Measurements from ENCODE around the gene TRIM51G.
"Not testable (repeated sequence)": the region's sequence is repeated elsewhere in the genome, so short reads cannot be mapped to it uniquely, and the experiment has no call there.

Gene TRIM51G

GRCh38 chr11:48983785-48984184 is at the start of gene TRIM51G:
TSS of gene TRIM51G (minus strand) at chr11:48983885. CDS start at chr11:48981695, 2,190 bp downstream.
- DNase-seq (ENCODE audit: extremely low read depth in 1 of 2, low read depth in 1 of 2), result not testable (repeated sequence)

DNA sequence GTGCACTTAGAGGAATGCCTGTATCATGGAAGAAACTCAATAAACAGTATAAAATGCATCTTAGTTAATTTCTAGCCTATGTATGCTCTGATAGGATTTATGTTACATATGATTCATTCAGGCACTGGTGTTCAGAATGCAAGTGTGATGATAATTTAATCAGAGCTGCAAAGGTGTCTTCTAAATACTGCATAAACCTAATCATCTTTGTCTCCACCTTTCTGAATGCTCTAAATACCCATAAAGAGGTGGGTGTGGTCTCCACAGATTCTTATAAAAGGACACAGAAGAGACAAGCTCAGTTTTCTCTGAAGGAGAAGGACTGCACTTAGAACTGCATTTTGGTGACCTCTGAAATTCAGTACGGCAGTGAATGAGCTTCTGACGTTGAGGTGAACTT is 44.8 kb upstream of the TRIM51G start, which contains the start of gene TRIM49B:
Gene TRIM49B (plus strand): TSS at position 301 of the 400 bp plus-strand sequence. CDS start 2,777 bp downstream, outside the sequence.
- DNase-seq (ENCODE audit: extremely low read depth in 1 of 2, low read depth in 1 of 2), result not testable (repeated sequence)

- not testable (repeated sequence) for DNase-seq (ENCODE audit: extremely low read depth in 1 of 2, low read depth in 1 of 2)
Measured at GRCh38 chr11:48968592-48968991, 15.1 kb downstream of the TRIM51G start.

DNA sequence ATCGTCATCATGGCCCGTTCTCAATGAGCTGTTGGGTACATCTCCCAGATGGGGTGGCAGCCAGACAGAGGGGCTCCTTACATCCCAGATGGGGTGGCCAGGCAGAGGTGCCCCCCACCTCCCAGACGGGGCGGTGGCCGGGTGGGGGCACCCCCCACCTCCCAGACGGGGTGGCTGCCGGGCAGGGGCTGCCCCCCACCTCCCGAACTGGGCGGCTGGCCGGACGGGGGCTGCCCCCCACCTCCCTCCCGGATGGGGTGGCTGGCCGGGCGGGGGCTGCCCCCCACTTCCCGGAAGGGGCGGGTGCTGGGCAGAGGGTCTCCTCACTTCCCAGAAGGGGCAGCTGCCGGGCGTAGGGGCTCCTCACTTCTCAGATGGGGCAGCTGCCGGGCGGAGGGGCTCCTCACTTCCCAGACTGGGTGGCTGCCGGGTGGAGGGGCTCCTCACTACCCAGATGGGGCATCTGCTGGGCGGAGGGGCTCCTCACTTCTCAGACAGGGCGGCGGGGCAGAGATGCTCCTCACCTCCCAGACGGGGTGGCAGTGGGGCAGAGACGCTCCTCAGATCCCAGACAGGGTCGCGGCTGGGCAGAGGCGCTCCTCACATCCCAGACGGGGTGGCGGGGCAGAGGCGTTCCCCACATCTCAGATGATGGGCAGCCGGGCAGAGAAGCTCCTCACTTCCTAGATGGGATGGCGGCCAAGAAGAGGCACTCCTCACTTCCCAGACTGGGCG is 28.2 kb downstream of the TRIM51G start:
- DNase-seq (ENCODE audit: extremely low read depth in 1 of 2, low read depth in 1 of 2), result not testable (repeated sequence)

- not testable (repeated sequence) for DNase-seq (ENCODE audit: extremely low read depth in 1 of 2, low read depth in 1 of 2)
Measured at GRCh38 chr11:48945796-48946195, 37.9 kb downstream of the TRIM51G start.
